K562 (cell line): ENCODE results near the gene FOXN3. TPM values are rescaled to one million over a fixed set of nuclear protein-coding genes. Genes with fewer than 3 reads are reported as not detected.

Experiments
- ATAC-seq: fragments of 200-7000 bp; cut with Tn5 transposase; 3 replicates; pipeline ENCODE4 v1.9.1; 2020; ENCODE audit warnings: moderate library complexity
- BruUV-seq: library from RNA; stranded (reverse); fragments of 400-500 nt; replicated peaks from 2 replicates; lab custom pipeline; 2021; lab: Mats Ljungman, UMichigan
- CTCF ChIA-PET: fragments of 300-600 bp; formaldehyde crosslinking; extraction: SDS; loops from one replicate; lab custom pipeline; 2021; ENCODE audit warnings: low intra/inter-chr PET ratio; lab: Yijun Ruan, JAX
- POLR2A ChIA-PET: fragments of 300-600, 350-650 bp; sonication (Branson Sonifier 250); formaldehyde crosslinking; extraction: SDS; loops from one replicate; lab custom pipeline; 2021; ENCODE audit warnings: antibody characterized with exemption, inconsistent platforms; lab: Yijun Ruan, JAX
- DNase-seq, 4 experiments: peaks; one replicate each; pipeline versions ENCODE4 v3.0.0 to v3.0.0-alpha.2; 2011 to 2018; ENCODE audit warnings: low spot score in 3 of 4, mixed read lengths in 3 of 4; ENCODE audit errors: extremely low read depth in 1 of 4
- FAIRE-seq: peaks from 2 replicates; lab custom pipeline; 2011; peaks lifted over from hg19 to GRCh38; lab: Jason Lieb, UNC
- H2AFZ ChIP-seq: 2 replicates; pipeline ENCODE4 v1.6.0; 2011; ENCODE audit warnings: low read depth, low read length, control low read depth, inconsistent platforms
- H3K27ac ChIP-seq: fragments of 200-600 bp; 3 replicates; pipeline ENCODE4 v1.8.0; 2011; ENCODE audit warnings: low read depth, mild to moderate bottlenecking, control low read depth, inconsistent platforms, low read length, moderate library complexity, mixed read lengths; ENCODE audit errors: extremely low read depth
- H3K27me3 ChIP-seq, 2 experiments: fragments of 300-600 bp in 1 of 2; 2 replicates in 1 of 2; 3 replicates in 1 of 2; pipeline versions ENCODE4 v1.6.0 to v1.8.0; 2011; ENCODE audit warnings: inconsistent platforms in 2 of 2, low read length in 2 of 2, mild to moderate bottlenecking in 1 of 2, mixed read lengths in 1 of 2, moderate library complexity in 1 of 2; ENCODE audit not compliant: control insufficient read depth in 2 of 2, insufficient read depth in 2 of 2
- H3K36me3 ChIP-seq: fragments of 300-600 bp; 3 replicates; pipeline ENCODE4 v1.8.0; 2011; ENCODE audit warnings: mild to moderate bottlenecking, low read length, inconsistent platforms; ENCODE audit not compliant: control insufficient read depth, insufficient read depth
- H3K4me1 ChIP-seq, 2 experiments: fragments of 200-600 bp in 1 of 2; replicated peaks in 1 of 2; 2 replicates in 1 of 2; 3 replicates in 1 of 2; pipeline versions ENCODE4 v1.5.1 to v1.8.0; 2011; ENCODE audit warnings: inconsistent platforms in 2 of 2, low read length in 2 of 2, mild to moderate bottlenecking in 1 of 2, mixed read lengths in 1 of 2, moderate library complexity in 1 of 2; ENCODE audit not compliant: control insufficient read depth in 2 of 2, insufficient read depth in 2 of 2
- H3K4me2 ChIP-seq: 2 replicates; pipeline ENCODE4 v1.6.1; 2011; ENCODE audit warnings: low read length, control low read depth, inconsistent platforms, mixed read lengths; ENCODE audit not compliant: insufficient read depth
- H3K4me3 ChIP-seq: fragments of 200-600 bp; sonication (generic), shearing (Covaris generic); 2 replicates; pipeline ENCODE4 v1.5.1; 2016; ENCODE audit warnings: control low read depth, inconsistent platforms
- H3K79me2 ChIP-seq: fragments of 200-600 bp; 3 replicates; pipeline ENCODE4 v1.8.0; 2011; ENCODE audit warnings: low read length, inconsistent platforms; ENCODE audit not compliant: control insufficient read depth, insufficient read depth
- H3K9ac ChIP-seq, 2 experiments: 2 replicates each; pipeline versions ENCODE4 v1.6.0 to v1.6.1; 2011; ENCODE audit warnings: low read depth in 2 of 2, low read length in 2 of 2, control low read depth in 1 of 2, inconsistent platforms in 1 of 2, mild to moderate bottlenecking in 1 of 2, mixed read lengths in 1 of 2; ENCODE audit not compliant: insufficient read depth in 1 of 2
- H3K9me1 ChIP-seq: one replicate; pipeline ENCODE4 v1.6.0; 2011; ENCODE audit warnings: inconsistent platforms, mild to moderate bottlenecking, low read length, moderate library complexity; ENCODE audit not compliant: control insufficient read depth, insufficient read depth
- H3K9me3 ChIP-seq: replicated peaks from 2 replicates; pipeline ENCODE4 v1.5.1; 2011; ENCODE audit warnings: low read depth, low read length, inconsistent platforms; ENCODE audit not compliant: control insufficient read depth, insufficient read depth
- H4K20me1 ChIP-seq: replicated peaks from 2 replicates; pipeline ENCODE4 v1.6.1; 2011; ENCODE audit warnings: low read length, inconsistent platforms, mixed read lengths; ENCODE audit not compliant: control insufficient read depth, insufficient read depth
- ZNF224 ChIP-seq: sonication (generic); formaldehyde crosslinking; IDR thresholded peaks from 2 replicates; pipeline ENCODE4 v1.8.0; 2022; ENCODE audit warnings: mild to moderate bottlenecking, missing genetic modification reagents
- ZNF24 ChIP-seq: fragments of 450-650 bp; IDR thresholded peaks from 2 replicates; pipeline ENCODE4 v1.6.1; 2016
- ZNF444 ChIP-seq: fragments of 250-450 bp; sonication (Bioruptor Pico); IDR thresholded peaks from 2 replicates; pipeline ENCODE4 v1.4.0; 2020; ENCODE audit warnings: mild to moderate bottlenecking, moderate library complexity
- ZNF766 ChIP-seq: fragments of 200-800 bp; sonication (Bioruptor generic); conservative IDR thresholded peaks from 2 replicates; pipeline ENCODE4 v1.6.1; 2016; ENCODE audit warnings: missing genetic modification characterization, missing compliant biosample characterization
- WGBS: fragments of 100-300 bp; shearing (Covaris generic); methylation state at CpG from one replicate; pipeline ENCODE4 v1.1.6; 2016; ENCODE audit warnings: low coverage, mixed read lengths; ENCODE audit not compliant: insufficient coverage; ENCODE audit errors: missing lambda C conversion rate; 5-methylcytosine and 5-hydroxymethylcytosine counted together
- in situ Hi-C: fragments of 300-500 bp; cut with MboI; formaldehyde crosslinking; loops from 4 replicates; pipeline ENCODE4 v1.15.0; 2018; ENCODE audit warnings: inconsistent platforms, mixed read lengths
- intact Hi-C: fragments of 100-400 bp; cut with micrococcal nuclease; formaldehyde crosslinking; loops from 2 replicates; pipeline ENCODE4 v1.14.2; 2022
- polyA plus RNA-seq, 8 experiments: library from polyadenylated mRNA; depleted of rRNA in 4 of 8; stranded (reverse) in 5 of 8; unstranded in 3 of 8; fragments of >200 nt; fragmentation: Nextera tagmentation in 2 of 8; fragmentation: Illumina TruSeq in 1 of 8; extraction: Ambion mirVana in 2 of 8; extraction: Trizol in 1 of 8; gene quantifications; 2 replicates each; pipeline versions ENCODE4 v1.2.1 to v1.2.3, GENCODE V29; 2011 to 2014; ENCODE audit warnings: inconsistent platforms in 1 of 8, missing spikeins in 1 of 8
- total RNA-seq, 7 experiments: library from RNA; depleted of rRNA in 6 of 7; stranded (reverse); fragments of >200 nt in 6 of 7; fragmentation: Illumina TruSeq in 2 of 7; extraction: Trizol in 2 of 7; gene quantifications; 2 replicates each; pipeline versions ENCODE4 v1.2.1 to v1.2.3, GENCODE V29; 2011 to 2021; ENCODE audit warnings: low replicate concordance in 1 of 7

Gene FOXN3
- total and polyA plus RNA-seq, 9 of the 15 experiments (the other 6 are each of a cell fraction or from before 2014, with no cell fraction given): 0.07 to 1.3 (median 0.40) TPM

DNA sequence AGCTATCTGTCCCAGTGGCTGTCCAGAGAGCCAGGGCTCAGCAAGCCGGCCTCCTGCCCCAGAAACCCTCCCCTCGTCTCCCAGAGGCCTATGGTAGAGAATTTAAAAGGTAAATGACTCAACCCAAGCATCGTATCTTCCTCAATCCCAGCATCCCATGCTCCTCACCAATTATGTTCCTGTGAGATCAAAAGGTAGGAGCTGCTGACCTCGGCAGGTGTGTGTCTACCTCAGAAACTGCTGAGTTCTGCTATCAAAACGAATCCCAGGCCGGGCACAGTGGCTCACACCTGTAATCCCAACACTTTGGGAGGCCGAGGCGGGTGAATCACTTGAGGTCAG lies 49.3 kb downstream of the FOXN3 start:
- BruUV-seq: no TSS peak
- Histone ChIP-seq H3K27ac (no peak overlapping the region), H3K36me3 (no peaks in the 10 kb centered on the region), H3K27me3 (peaks cover 0 to 11% of the 10 kb centered on the region in 2 experiments; a peak in 1 of 5 replicates), H3K9ac (no peak overlapping the region), H4K20me1 (no peaks in the 10 kb centered on the region), H3K9me3 (no peaks in the 10 kb centered on the region), H3K4me1 (no peaks in the 10 kb centered on the region), H2AFZ (no peak overlapping the region), H3K4me3 (no peak overlapping the region), H3K9me1 (no peaks in the 10 kb centered on the region), H3K79me2 (no peaks in the 10 kb centered on the region), H3K4me2 (no peak overlapping the region)
- ChIA-PET POLR2A (interaction anchor here (0.6 to 0.7 kb wide), 2 partner anchors 114 to 131 kb away, joined by 3 to 4 read pairs; no protein-coding TSS in a partner anchor), CTCF (no interaction called here)
- TF ChIP-seq ZNF24 (no peak), ZNF224 (CRISPR knock-in tag) (no peak), ZNF444 (CRISPR knock-in tag) (no peak)
- 6% methylated on average over 3 of the region's 8 CpGs for WGBS
- DNase-seq: no peak
- no peak for FAIRE-seq
- intact Hi-C loops (no loop called here), in situ Hi-C loops (no loop called here)
- ATAC-seq: no peak

DNA sequence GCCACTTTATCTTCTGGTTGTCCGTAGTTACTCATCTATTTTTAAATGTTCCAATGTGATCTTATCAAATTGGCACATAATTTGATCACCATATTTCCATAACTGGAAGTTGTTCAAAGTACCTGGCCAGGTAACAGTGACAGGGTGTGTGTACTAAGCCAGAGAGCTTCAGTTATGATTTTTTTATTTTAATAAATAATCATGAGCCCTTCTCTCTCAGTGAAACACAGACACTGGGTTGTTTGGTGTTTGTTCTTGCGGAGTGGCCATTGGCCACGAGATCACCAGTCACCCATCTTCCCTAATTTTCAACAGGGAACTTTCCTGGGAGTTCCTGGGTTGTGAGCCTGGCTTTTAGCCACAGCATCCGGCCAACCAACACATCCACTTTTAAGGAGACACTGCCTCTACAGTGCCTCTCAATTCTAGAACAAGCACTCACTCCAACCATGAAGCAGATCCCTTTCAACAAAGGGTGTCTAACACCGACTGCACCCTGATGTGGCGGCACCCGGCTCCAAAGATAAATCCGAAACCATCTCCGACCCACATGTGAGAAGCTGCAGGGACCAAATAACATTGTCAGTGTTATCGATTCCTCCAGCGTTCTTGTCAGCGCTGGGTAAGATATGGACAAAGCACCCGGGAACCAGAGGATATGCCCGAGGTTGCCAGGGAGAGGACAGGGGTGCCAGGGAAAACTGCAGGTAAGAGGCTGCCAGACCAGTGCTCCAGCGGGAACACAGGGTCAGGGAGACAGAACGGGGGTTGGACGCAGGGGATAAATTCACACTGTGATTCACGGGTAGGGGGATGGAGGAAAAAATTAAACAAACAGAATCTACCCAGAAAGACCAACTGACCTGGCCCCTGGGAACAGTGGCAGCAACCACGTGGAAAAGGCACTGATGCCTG lies 49.9 kb downstream of the FOXN3 start:
- no peak overlapping the region for H3K4me2 ChIP-seq
- no peak overlapping the region for H2AFZ ChIP-seq
- peaks cover 0 to 11% of the 10 kb centered on the region in 2 experiments; a peak in 1 of 5 replicates for H3K27me3 ChIP-seq
- ATAC-seq (no peak), FAIRE-seq (no peak), DNase-seq (no peak)
- BruUV-seq: no TSS peak
- WGBS: 7% methylated on average over 18 of the region's 19 CpGs
- TF ChIP-seq ZNF766: no peak
- ChIA-PET POLR2A (interaction anchor here (0.7 kb wide), 1 partner anchor 131 kb away, joined by 3 read pairs; no protein-coding TSS in a partner anchor), CTCF (no interaction called here)
- H3K9me3 ChIP-seq: no peaks in the 10 kb centered on the region
- no peaks in the 10 kb centered on the region for H3K36me3 ChIP-seq
- in situ Hi-C loops: no loop called here
- no peaks in the 10 kb centered on the region for H3K9me1 ChIP-seq
- no peaks in the 10 kb centered on the region for H3K79me2 ChIP-seq
- H3K4me3 ChIP-seq: no peak overlapping the region
- intact Hi-C loops: no loop called here
- no peak overlapping the region for H3K9ac ChIP-seq
- H4K20me1 ChIP-seq: no peaks in the 10 kb centered on the region
- no peak overlapping the region for H3K27ac ChIP-seq
- no peaks in the 10 kb centered on the region for H3K4me1 ChIP-seq
